ENCODE measurements around the gene MACF1. TPM values are rescaled to one million over a fixed set of nuclear protein-coding genes. Genes with fewer than 3 reads are reported as not detected.

MACF1 gene
- total and polyA plus RNA-seq, 2 of the 13 experiments (the other 11 are each of a cell fraction or from before 2014, with no cell fraction given), result 36.7 to 65.4 TPM

DNA sequence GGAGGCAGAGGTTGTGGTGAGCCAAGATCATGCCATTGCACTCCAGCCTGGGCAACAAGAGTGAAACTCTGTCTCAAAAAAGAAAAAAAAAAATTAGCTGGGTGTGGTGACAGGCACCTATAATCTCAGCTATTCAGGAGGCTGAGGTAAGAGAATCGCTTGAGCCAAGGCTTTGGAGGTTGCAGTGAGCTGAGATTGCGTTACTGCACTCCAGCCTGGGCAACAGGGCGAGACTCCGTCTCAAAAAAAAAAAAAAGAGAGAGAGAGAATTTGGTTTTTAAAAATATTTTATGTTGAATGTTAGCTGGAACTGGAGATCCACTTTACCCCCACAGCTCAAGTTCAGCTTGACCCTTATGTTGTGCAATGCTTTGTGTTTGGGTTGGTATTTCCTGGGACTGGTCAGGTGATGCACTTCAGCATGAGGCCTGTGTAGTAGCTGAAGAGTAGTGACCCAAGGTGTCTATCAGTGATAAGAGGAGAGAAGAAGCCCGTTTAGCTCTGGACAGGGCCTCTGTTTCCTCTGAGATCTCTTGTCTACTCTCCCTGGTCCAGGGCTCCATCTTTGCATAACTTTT lies 36.8 kb upstream of the MACF1 start (continued):
- TF ChIP-seq ELF3 (CRISPR knock-in tag; IDR thresholded peaks at IDR 0.05) (peak; percentile 61; the same call in 1 of the 2 replicates), BORCS8-MEF2B (CRISPR knock-in tag; IDR thresholded peaks at IDR 0.05) (no peak), ELF1 (CRISPR knock-in tag; IDR thresholded peaks at IDR 0.05) (peak; percentile 29; the same call in 1 of the 2 replicates), PPARG (CRISPR knock-in tag; conservative IDR thresholded peaks at IDR 0.05) (peak; percentile 51; the same call in 1 of the 2 replicates), ZMYM4 (CRISPR knock-in tag; IDR thresholded peaks at IDR 0.05) (peak; percentile 59; the same call in 1 of the 2 replicates), NBN (conservative IDR thresholded peaks at IDR 0.05) (no peak), KLF6 (CRISPR knock-in tag; IDR thresholded peaks at IDR 0.05) (no peak), ZBTB7A (CRISPR knock-in tag; IDR thresholded peaks at IDR 0.05) (no peak), MIER3 (CRISPR knock-in tag; IDR thresholded peaks at IDR 0.05; ENCODE audit: borderline replicate concordance) (peak; percentile 40; the same call in 1 of the 2 replicates), IRF2 (CRISPR knock-in tag; IDR thresholded peaks at IDR 0.05) (peak; percentile 62), ZFY (CRISPR knock-in tag; IDR thresholded peaks at IDR 0.05) (peak; percentile 58), ZNF383 (CRISPR knock-in tag; IDR thresholded peaks at IDR 0.05; ENCODE audit: borderline replicate concordance) (no peak), SOX6 (IDR thresholded peaks at IDR 0.05) (no peak), SOX6 (CRISPR knock-in tag; IDR thresholded peaks at IDR 0.05) (peak; percentile 76)
- TF ChIP-seq, protein P1, sequence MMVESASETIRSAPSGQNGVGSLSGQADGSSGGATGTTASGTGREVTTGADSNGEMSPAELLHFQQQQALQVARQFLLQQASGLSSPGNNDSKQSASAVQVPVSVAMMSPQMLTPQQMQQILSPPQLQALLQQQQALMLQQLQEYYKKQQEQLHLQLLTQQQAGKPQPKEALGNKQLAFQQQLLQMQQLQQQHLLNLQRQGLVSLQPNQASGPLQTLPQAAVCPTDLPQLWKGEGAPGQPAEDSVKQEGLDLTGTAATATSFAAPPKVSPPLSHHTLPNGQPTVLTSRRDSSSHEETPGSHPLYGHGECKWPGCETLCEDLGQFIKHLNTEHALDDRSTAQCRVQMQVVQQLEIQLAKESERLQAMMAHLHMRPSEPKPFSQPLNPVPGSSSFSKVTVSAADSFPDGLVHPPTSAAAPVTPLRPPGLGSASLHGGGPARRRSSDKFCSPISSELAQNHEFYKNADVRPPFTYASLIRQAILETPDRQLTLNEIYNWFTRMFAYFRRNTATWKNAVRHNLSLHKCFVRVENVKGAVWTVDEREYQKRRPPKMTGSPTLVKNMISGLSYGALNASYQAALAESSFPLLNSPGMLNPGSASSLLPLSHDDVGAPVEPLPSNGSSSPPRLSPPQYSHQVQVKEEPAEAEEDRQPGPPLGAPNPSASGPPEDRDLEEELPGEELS (CRISPR knock-in tag; IDR thresholded peaks at IDR 0.05), result peak; percentile 68
- TF ChIP-seq, protein P2, sequence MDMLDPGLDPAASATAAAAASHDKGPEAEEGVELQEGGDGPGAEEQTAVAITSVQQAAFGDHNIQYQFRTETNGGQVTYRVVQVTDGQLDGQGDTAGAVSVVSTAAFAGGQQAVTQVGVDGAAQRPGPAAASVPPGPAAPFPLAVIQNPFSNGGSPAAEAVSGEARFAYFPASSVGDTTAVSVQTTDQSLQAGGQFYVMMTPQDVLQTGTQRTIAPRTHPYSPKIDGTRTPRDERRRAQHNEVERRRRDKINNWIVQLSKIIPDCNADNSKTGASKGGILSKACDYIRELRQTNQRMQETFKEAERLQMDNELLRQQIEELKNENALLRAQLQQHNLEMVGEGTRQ (IDR thresholded peaks at IDR 0.05; ENCODE audit: low read depth, low read length), result peak; percentile 76
- TF ChIP-seq, protein P2 (CRISPR knock-in tag; IDR thresholded peaks at IDR 0.05; ENCODE audit: borderline replicate concordance), result peak; percentile 82; the same call in 1 of the 2 replicates
- TF ChIP-seq, protein P3, sequence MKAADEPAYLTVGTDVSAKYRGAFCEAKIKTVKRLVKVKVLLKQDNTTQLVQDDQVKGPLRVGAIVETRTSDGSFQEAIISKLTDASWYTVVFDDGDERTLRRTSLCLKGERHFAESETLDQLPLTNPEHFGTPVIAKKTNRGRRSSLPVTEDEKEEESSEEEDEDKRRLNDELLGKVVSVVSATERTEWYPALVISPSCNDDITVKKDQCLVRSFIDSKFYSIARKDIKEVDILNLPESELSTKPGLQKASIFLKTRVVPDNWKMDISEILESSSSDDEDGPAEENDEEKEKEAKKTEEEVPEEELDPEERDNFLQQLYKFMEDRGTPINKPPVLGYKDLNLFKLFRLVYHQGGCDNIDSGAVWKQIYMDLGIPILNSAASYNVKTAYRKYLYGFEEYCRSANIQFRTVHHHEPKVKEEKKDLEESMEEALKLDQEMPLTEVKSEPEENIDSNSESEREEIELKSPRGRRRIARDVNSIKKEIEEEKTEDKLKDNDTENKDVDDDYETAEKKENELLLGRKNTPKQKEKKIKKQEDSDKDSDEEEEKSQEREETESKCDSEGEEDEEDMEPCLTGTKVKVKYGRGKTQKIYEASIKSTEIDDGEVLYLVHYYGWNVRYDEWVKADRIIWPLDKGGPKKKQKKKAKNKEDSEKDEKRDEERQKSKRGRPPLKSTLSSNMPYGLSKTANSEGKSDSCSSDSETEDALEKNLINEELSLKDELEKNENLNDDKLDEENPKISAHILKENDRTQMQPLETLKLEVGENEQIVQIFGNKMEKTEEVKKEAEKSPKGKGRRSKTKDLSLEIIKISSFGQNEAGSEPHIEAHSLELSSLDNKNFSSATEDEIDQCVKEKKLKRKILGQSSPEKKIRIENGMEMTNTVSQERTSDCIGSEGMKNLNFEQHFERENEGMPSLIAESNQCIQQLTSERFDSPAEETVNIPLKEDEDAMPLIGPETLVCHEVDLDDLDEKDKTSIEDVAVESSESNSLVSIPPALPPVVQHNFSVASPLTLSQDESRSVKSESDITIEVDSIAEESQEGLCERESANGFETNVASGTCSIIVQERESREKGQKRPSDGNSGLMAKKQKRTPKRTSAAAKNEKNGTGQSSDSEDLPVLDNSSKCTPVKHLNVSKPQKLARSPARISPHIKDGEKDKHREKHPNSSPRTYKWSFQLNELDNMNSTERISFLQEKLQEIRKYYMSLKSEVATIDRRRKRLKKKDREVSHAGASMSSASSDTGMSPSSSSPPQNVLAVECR (CRISPR knock-in tag; IDR thresholded peaks at IDR 0.05; ENCODE audit: borderline replicate concordance), result peak; percentile 50; the same call in 1 of the 2 replicates
- TF ChIP-seq, protein P4, sequence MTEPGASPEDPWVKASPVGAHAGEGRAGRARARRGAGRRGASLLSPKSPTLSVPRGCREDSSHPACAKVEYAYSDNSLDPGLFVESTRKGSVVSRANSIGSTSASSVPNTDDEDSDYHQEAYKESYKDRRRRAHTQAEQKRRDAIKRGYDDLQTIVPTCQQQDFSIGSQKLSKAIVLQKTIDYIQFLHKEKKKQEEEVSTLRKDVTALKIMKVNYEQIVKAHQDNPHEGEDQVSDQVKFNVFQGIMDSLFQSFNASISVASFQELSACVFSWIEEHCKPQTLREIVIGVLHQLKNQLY (CRISPR knock-in tag; IDR thresholded peaks at IDR 0.05), result 0 out of 2 replicates have a peak, but pooled peaks have one; percentile 40
- TF ChIP-seq, protein P5, sequence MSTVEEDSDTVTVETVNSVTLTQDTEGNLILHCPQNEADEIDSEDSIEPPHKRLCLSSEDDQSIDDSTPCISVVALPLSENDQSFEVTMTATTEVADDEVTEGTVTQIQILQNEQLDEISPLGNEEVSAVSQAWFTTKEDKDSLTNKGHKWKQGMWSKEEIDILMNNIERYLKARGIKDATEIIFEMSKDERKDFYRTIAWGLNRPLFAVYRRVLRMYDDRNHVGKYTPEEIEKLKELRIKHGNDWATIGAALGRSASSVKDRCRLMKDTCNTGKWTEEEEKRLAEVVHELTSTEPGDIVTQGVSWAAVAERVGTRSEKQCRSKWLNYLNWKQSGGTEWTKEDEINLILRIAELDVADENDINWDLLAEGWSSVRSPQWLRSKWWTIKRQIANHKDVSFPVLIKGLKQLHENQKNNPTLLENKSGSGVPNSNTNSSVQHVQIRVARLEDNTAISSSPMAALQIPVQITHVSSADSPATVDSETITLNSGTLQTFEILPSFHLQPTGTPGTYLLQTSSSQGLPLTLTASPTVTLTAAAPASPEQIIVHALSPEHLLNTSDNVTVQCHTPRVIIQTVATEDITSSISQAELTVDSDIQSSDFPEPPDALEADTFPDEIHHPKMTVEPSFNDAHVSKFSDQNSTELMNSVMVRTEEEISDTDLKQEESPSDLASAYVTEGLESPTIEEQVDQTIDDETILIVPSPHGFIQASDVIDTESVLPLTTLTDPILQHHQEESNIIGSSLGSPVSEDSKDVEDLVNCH (CRISPR knock-in tag; IDR thresholded peaks at IDR 0.05), result no peak

Measured in HepG2 (cell line).